Measurements from ENCODE around the gene NPC1L1. TPM values are rescaled to one million over a fixed set of nuclear protein-coding genes. Genes with fewer than 3 reads are reported as not detected.

The NPC1L1 gene
- total RNA-seq, 2 experiments from 2014 or later: not detected

DNA sequence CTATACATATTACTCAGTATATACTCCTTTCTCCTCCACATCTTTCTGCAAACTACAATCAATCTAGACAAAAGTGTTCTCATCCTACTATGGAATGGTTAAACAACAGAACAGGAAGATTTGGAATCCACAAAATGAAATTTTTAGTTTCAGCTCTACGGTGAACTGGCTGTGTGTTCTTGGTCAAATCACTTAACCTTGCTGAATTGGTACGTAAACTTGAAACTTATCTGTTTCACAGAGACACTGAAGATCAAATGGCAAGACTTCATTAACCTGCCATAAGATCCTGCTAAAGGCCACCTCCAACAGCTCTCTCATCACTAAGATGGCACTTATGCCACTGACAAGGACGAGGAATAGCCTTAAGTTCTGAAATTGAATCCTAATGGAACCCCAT lies 52.2 kb downstream of the NPC1L1 start:
- CTCF ChIA-PET: interaction anchor here (0.5 to 2.6 kb wide), 4 partner anchors 9 to 248 kb away, joined by 3 to 9 read pairs (median 6); no protein-coding TSS in a partner anchor
- Mint-ChIP-seq H3K36me3 (ENCODE audit: low read depth) (peaks cover 23% of the 10 kb centered on the region), H3K9me3 (peaks cover under 1% of the 10 kb centered on the region), H3K27me3 (ENCODE audit: low read depth) (no peaks in the 10 kb centered on the region), H3K4me1 (ENCODE audit: low read depth) (peaks cover 53% of the 10 kb centered on the region), H3K4me3 (peak overlapping the region; percentile 85), H3K27ac (no peak overlapping the region)
- no peak for DNase-seq
- intact Hi-C loops (cut with micrococcal nuclease): no loop called here

DNA sequence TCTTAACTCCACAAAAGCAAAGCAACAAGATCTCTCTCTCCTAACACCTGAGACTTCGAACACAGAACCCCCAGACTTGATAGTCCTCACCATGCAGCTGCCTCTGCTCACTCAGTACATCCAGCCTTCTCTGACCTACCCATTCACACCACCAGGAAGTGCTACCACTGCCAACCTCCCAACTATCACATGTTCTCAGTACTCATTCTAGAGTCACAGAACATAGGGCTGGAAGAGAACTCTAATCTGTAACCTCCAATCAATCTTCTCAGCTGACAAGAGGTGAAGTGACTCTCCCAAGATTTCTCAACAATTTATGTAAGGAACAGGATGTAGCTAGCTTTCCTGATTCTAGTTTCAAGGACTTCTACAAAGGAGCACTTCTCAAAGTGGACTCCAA lies 54.4 kb downstream of the NPC1L1 start:
- intact Hi-C loops (cut with micrococcal nuclease): no loop called here
- Mint-ChIP-seq H3K27ac (no peak overlapping the region), H3K9me3 (peaks cover 15% of the 10 kb centered on the region), H3K4me3 (no peak overlapping the region), H3K4me1 (ENCODE audit: low read depth) (peaks cover 69% of the 10 kb centered on the region), H3K36me3 (ENCODE audit: low read depth) (peaks cover 43% of the 10 kb centered on the region), H3K27me3 (ENCODE audit: low read depth) (no peaks in the 10 kb centered on the region)
- CTCF ChIA-PET: interaction anchor here (1.5 kb wide), 1 partner anchor 79 kb away, joined by 4 read pairs; no protein-coding TSS in a partner anchor
- DNase-seq: peak; percentile 15

DNA sequence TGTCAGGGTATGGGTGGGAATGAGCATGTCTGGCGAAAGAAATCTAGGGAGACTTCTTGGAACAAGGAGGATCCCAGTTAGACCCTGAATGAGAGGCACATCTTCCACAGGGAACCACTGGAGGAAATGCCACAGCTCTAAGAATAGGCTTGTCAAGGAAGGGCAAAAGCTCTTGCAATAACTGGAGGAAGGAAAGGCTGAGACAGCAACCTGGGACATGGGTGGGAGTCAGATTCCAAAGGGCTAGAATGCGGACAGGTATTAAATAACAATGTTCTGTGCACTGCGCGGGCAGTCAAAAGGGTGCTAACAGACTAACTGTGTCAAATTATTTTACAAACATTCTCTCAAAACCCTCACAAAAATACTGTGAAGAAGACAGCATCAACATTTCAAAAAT lies 55.1 kb downstream of the NPC1L1 start:
- intact Hi-C loops (cut with micrococcal nuclease): no loop called here
- H3K4me1 Mint-ChIP-seq (ENCODE audit: low read depth): peaks cover 65% of the 10 kb centered on the region
- H3K36me3 Mint-ChIP-seq (ENCODE audit: low read depth): peaks cover 50% of the 10 kb centered on the region
- no peak overlapping the region for H3K4me3 Mint-ChIP-seq
- CTCF ChIA-PET: no interaction called here
- H3K9me3 Mint-ChIP-seq: peaks cover 15% of the 10 kb centered on the region
- no peaks in the 10 kb centered on the region for H3K27me3 Mint-ChIP-seq (ENCODE audit: low read depth)
- DNase-seq: no peak
- H3K27ac Mint-ChIP-seq: no peak overlapping the region

DNA sequence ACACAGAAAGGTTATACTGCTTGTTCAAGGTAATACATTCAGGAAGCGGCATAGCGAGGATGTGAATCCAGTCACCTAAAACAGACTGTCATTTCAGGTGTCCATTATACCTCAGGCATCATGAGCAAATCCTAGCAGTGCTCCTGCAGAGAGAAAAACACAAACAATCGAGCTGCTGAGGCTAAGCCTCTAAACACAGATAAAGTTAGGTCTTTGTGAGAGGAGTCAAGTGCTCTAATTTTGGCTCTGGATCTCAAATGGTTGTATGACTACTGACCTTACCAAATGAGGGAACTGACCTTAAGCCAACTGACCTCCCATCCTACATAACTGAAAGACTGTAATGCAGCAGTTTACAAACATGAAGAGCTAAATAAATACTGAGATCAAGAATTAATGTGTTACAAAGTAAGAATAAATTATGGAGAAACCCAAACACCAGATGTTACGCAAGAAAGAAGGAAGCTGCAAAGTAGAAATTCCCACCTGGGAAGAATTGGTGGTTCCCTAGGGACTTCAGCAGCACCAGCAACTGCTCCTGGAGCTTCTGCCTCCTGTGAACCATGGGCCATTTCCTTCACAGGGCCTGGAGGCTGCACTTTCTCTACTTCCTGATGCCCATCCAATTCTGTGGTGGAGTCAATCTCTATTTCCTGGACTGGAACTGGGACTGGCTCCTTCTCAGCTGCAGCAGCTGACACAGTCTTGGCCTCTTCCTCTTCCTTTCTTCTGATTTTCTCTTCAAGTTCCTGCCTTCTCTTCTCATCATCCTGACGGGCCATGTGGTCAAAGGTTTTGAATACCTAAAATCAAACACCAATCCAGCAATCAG lies 56.4 kb downstream of the NPC1L1 start:
- peaks cover 55% of the 10 kb centered on the region for H3K36me3 Mint-ChIP-seq (ENCODE audit: low read depth)
- H3K4me3 Mint-ChIP-seq: no peak overlapping the region
- no peak overlapping the region for H3K27ac Mint-ChIP-seq
- peaks cover 68% of the 10 kb centered on the region for H3K4me1 Mint-ChIP-seq (ENCODE audit: low read depth)
- no peak for DNase-seq
- no peaks in the 10 kb centered on the region for H3K27me3 Mint-ChIP-seq (ENCODE audit: low read depth)
- CTCF ChIA-PET: interaction anchor here (0.7 to 1.3 kb wide), 2 partner anchors 10 to 244 kb away, joined by 3 read pairs; no protein-coding TSS in a partner anchor
- intact Hi-C loops (cut with micrococcal nuclease): no loop called here
- H3K9me3 Mint-ChIP-seq: peaks cover 15% of the 10 kb centered on the region

DNA sequence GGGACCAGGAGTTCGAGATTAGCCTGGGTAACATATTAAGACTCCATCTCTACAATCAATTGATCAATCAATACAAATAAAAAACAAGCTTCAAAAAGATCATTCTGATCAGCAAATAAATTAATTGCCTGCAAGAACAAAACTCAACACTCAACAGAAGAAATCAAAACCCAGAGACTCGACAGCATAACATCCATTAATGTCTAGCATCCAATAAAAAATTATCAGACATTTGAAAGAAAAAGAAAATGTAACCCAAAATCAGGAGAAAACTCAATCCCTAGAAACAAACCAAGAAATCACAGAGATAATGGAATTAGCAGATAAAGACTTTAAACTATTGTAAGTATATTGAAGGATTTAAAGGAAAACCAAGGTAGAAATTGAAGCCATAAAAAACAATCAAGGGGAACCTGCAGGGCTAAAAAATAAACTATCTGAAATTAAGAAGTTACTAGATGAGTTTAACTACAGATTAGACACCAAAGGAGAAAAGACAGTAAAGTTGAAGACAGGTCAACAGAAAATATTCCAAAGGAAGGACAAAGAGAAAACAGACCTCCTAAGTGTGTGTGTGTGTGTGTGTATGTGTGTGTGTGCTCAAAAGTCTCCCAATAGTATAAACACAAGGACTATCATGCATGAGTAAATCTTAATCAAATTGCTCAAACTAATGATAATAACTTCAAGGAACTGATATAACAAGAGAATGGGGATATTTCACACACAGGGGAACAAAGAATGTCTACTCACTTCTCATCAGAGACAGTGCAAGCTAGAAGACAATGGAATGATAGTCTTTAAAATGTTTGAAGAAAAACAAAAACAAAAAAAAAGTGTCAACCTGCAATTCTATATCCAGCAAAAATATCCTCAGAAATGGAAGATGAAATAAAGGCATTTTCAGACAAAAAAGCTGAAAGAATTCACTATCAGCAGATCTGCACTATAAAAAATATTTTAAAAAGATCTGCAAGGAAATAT lies 58.3 kb downstream of the NPC1L1 start:
- CTCF ChIA-PET: interaction anchor here (0.6 to 1.7 kb wide), 5 partner anchors 83 to 242 kb away, joined by 3 to 4 read pairs (median 3); no protein-coding TSS in a partner anchor
- intact Hi-C loops (cut with micrococcal nuclease): no loop called here
- Mint-ChIP-seq H3K9me3 (peaks cover 15% of the 10 kb centered on the region), H3K4me3 (no peak overlapping the region), H3K4me1 (ENCODE audit: low read depth) (peaks cover 56% of the 10 kb centered on the region), H3K27me3 (ENCODE audit: low read depth) (no peaks in the 10 kb centered on the region), H3K27ac (no peak overlapping the region), H3K36me3 (ENCODE audit: low read depth) (peaks cover 57% of the 10 kb centered on the region)
- no peak for DNase-seq

DNA sequence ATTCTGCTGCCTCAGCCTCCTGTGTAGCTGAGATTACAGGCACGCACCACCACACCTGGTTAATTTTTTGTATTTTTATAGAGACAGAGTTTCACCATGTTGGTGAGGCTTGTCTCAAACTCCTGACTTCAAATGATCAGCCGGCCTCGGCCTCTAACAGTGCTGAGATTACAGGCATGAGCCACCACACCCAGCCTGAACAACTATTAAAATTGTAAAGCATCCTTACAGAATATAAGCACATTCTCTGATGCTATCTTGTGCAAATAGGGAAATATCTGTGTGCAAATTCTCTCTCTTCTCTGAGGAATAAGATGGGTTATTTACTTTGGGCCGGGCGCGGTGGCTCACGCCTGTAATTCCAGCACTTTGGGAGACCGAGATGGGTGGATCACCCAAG lies 63.2 kb downstream of the NPC1L1 start:
- intact Hi-C loops (cut with micrococcal nuclease): loop anchor here (1.0 to 5.0 kb wide), 5 partner anchors 47 to 456 kb away; no protein-coding TSS in a partner anchor
- Mint-ChIP-seq H3K4me3 (no peak overlapping the region), H3K4me1 (ENCODE audit: low read depth) (peaks cover 39% of the 10 kb centered on the region), H3K9me3 (peaks cover 6% of the 10 kb centered on the region), H3K27ac (no peak overlapping the region), H3K27me3 (ENCODE audit: low read depth) (no peaks in the 10 kb centered on the region), H3K36me3 (ENCODE audit: low read depth) (peaks cover 49% of the 10 kb centered on the region)
- no peak for DNase-seq
- CTCF ChIA-PET: interaction anchor here (0.6 to 1.3 kb wide), 5 partner anchors 16 to 321 kb away, joined by 3 to 5 read pairs (median 4); no protein-coding TSS in a partner anchor

DNA sequence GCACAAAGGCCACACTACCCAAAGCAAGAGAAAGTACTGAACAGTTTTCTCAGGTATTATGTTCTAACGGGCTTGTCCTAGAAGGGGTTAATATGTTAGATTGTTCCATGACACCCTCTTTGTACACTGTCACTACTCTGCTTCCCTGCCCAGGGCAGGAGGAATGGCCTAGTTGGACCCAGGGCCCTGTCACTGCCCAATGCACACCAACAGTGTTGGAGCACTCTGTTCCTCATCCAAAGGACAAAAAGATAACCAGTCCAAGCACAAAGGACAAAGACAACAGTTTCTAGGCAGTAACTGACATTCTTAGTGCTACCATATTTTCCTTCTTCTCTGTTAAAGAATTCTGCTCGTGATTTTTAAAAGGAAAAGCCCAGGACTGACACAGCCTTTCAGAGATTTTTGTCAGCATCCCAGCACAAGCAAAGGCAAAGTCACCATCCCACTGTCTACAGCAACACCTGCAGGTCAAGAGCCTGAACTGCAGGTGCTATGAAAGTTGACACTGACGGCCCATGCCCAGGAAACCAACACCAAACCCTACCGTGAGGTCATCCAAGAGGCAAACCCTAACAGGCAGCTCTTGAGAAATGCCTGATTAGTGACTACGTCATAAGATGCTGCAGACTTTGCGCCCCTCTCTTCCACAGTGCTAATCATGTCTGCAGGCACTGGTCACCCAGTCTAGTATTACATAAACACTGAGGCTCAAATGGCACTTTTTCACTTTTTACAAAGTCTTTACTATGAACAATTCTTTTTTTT lies 63.9 kb downstream of the NPC1L1 start:
- Mint-ChIP-seq H3K27me3 (ENCODE audit: low read depth) (no peaks in the 10 kb centered on the region), H3K4me1 (ENCODE audit: low read depth) (peaks cover 33% of the 10 kb centered on the region), H3K27ac (no peak overlapping the region), H3K4me3 (no peak overlapping the region), H3K9me3 (no peaks in the 10 kb centered on the region), H3K36me3 (ENCODE audit: low read depth) (peaks cover 42% of the 10 kb centered on the region)
- CTCF ChIA-PET: interaction anchor here (0.6 to 1.5 kb wide), 6 partner anchors 11 to 321 kb away, joined by 3 to 5 read pairs (median 4); no protein-coding TSS in a partner anchor
- intact Hi-C loops (cut with micrococcal nuclease): loop anchor here (1.0 to 5.0 kb wide), 5 partner anchors 46 to 455 kb away; no protein-coding TSS in a partner anchor
- DNase-seq: peak; percentile 70

DNA sequence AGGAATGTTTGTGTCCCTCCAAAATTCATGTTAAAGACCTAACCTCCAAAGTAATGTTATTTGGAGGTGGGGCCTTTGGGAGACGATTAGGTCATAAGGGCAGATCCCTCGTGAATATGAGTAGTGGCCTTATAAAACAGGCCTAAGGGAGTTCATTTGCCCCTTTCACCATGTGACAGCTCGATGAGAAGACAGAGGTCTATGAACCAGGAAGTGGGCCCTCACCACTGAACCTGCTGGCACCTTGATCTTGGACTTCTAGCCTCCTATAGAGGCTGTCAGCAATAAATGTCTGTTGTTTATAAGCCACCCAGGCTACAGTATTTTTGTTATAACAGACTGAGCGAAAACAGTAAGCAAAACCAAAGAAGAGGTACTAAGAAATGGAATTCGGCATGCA lies 64.8 kb downstream of the NPC1L1 start:
- Mint-ChIP-seq H3K9me3 (no peaks in the 10 kb centered on the region), H3K27me3 (ENCODE audit: low read depth) (no peaks in the 10 kb centered on the region), H3K4me1 (ENCODE audit: low read depth) (peaks cover 37% of the 10 kb centered on the region), H3K4me3 (no peak overlapping the region), H3K27ac (no peak overlapping the region), H3K36me3 (ENCODE audit: low read depth) (peaks cover 41% of the 10 kb centered on the region)
- intact Hi-C loops (cut with micrococcal nuclease): loop anchor here (5.0 kb wide), 1 partner anchor 454 kb away; no protein-coding TSS in a partner anchor
- CTCF ChIA-PET: interaction anchor here (1.1 to 1.6 kb wide), 3 partner anchors 10 to 235 kb away, joined by 3 read pairs; no protein-coding TSS in a partner anchor
- DNase-seq: no peak

DNA sequence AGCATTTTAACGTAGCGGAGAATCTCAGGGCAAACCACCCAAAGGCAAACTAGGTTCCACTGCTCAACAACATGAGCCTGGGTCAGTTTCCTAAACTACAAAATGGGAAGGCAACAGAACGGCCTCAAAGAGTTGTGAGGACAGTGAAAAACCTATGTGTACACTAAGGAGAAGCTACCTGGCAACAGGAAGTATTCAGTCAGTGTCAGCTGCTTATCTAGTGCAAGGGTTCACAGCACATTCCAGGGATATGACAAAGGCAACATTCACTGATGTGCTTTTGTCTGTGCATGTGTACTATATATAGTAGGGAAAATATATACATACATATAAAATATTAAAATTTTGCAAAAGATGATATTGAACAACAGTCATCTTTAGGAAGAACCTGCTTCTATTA lies 67.8 kb downstream of the NPC1L1 start:
- no peaks in the 10 kb centered on the region for H3K27me3 Mint-ChIP-seq (ENCODE audit: low read depth)
- peaks cover 45% of the 10 kb centered on the region for H3K4me1 Mint-ChIP-seq (ENCODE audit: low read depth)
- intact Hi-C loops (cut with micrococcal nuclease): no loop called here
- DNase-seq: no peak
- no peaks in the 10 kb centered on the region for H3K9me3 Mint-ChIP-seq
- H3K27ac Mint-ChIP-seq: no peak overlapping the region
- CTCF ChIA-PET: interaction anchor here (1.2 to 2.3 kb wide), 2 partner anchors 11 to 232 kb away, joined by 3 to 6 read pairs; no protein-coding TSS in a partner anchor
- no peak overlapping the region for H3K4me3 Mint-ChIP-seq
- peaks cover 29% of the 10 kb centered on the region for H3K36me3 Mint-ChIP-seq (ENCODE audit: low read depth)

DNA sequence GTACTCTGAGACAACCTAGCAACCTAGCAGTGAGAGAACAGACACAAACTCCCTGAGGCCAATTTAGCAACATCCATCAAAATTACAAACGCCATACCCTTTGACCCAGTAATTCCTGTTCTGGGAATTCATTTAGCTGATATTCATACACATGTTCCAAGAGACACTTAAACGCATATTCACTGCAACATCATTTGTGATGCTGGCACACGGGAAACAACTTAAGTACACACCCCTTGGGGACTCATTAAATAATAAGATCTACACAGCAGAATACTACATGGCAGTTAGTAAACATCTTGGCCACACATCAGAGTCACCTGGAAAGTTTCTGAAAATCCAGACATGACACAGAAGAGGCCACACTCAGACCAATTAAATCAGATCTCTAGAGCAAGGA lies 68.3 kb downstream of the NPC1L1 start:
- no peaks in the 10 kb centered on the region for H3K9me3 Mint-ChIP-seq
- no peak overlapping the region for H3K4me3 Mint-ChIP-seq
- no peaks in the 10 kb centered on the region for H3K27me3 Mint-ChIP-seq (ENCODE audit: low read depth)
- no peak for DNase-seq
- peaks cover 45% of the 10 kb centered on the region for H3K4me1 Mint-ChIP-seq (ENCODE audit: low read depth)
- intact Hi-C loops (cut with micrococcal nuclease): no loop called here
- H3K36me3 Mint-ChIP-seq (ENCODE audit: low read depth): peaks cover 32% of the 10 kb centered on the region
- H3K27ac Mint-ChIP-seq: no peak overlapping the region
- CTCF ChIA-PET: interaction anchor here (1.0 to 2.3 kb wide), 2 partner anchors 25 to 232 kb away, joined by 3 to 6 read pairs; no protein-coding TSS in a partner anchor

DNA sequence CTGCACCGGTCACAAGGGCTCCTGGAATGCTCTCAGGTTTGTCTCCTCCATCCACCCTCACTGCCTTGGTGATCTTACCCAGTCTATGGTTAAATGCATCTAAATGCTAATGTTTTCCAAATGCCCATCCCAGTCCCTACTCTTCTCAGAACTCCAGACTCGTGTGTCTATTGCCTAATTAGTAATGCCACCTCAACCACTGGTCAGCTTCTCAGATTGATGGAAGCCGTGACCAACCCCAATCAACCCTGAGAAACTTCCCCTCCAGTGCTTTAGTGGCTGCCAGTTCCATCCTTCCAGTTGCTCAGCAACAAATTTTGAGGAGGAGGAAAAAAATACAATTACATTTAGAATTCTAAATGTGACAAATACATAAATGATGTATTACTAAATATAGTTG lies 69.3 kb downstream of the NPC1L1 start:
- Mint-ChIP-seq H3K27ac (no peak overlapping the region), H3K4me3 (no peak overlapping the region), H3K27me3 (ENCODE audit: low read depth) (no peaks in the 10 kb centered on the region), H3K36me3 (ENCODE audit: low read depth) (peaks cover 31% of the 10 kb centered on the region), H3K9me3 (no peaks in the 10 kb centered on the region), H3K4me1 (ENCODE audit: low read depth) (peaks cover 45% of the 10 kb centered on the region)
- no peak for DNase-seq
- CTCF ChIA-PET: interaction anchor here (1.0 kb wide), 1 partner anchor 26 kb away, joined by 3 read pairs; no protein-coding TSS in a partner anchor
- intact Hi-C loops (cut with micrococcal nuclease): no loop called here

All from activated naive CD4-positive, alpha-beta T cell treated with anti-CD3 and anti-CD28 coated beads for 36 hours (primary cell).